ENCODE results near the gene PLEKHA5.

GRCh38 chr12:19085090-19085489, 44.4 kb upstream of the PLEKHA5 start:
- TF ChIP-seq POLR2A (IDR thresholded peaks at IDR 0.05), result no peak
- TF ChIP-seq CTCF (IDR thresholded peaks at IDR 0.05), result no peak

All from testis (tissue), 2 donors.